Epithelial cell of proximal tubule (primary cell): ENCODE results near the gene SETD1B. TPM values are rescaled to one million over a fixed set of nuclear protein-coding genes. Genes with fewer than 3 reads are reported as not detected.

Source experiments
- DNase-seq: peaks from one replicate; pipeline ENCODE4 v3.0.0-alpha.2; 2011; ENCODE audit warnings: low read depth
- H3K4me3 ChIP-seq: 2 replicates; pipeline ENCODE4 v1.5.1; 2011; ENCODE audit warnings: low read depth, mild to moderate bottlenecking, low read length
- CTCF ChIP-seq: conservative IDR thresholded peaks from 2 replicates; pipeline ENCODE4 v1.5.1; 2012; ENCODE audit warnings: low read depth, mild to moderate bottlenecking, low read length
- total RNA-seq: library from RNA; depleted of rRNA; stranded (reverse); fragments of >200 nt; gene quantifications from 2 replicates; pipeline ENCODE4 v1.2.3, GENCODE V29; 2015

SETD1B gene
- total RNA-seq, 1 donor from 2014 or later: 5.2 TPM

GRCh38 chr12:121766290-121767039, 37.3 kb upstream of the SETD1B start:
- no peak for TF ChIP-seq CTCF
- H3K4me3 ChIP-seq: no peak overlapping the region
- DNase-seq: no peak

GRCh38 chr12:121767525-121768016, 36.2 kb upstream of the SETD1B start:
- no peak for DNase-seq
- no peak for TF ChIP-seq CTCF
- no peak overlapping the region for H3K4me3 ChIP-seq

- DNase-seq: no peak
- H3K4me3 ChIP-seq: no peak overlapping the region
- TF ChIP-seq CTCF: no peak
These were observed 34.4 kb upstream of the SETD1B start for GRCh38 chr12:121769297-121769830.

GRCh38 chr12:121769831-121770301, 33.9 kb upstream of the SETD1B start:
- H3K4me3 ChIP-seq: no peak overlapping the region
- no peak for TF ChIP-seq CTCF
- no peak for DNase-seq

- DNase-seq: no peak
- TF ChIP-seq CTCF: no peak
- no peak overlapping the region for H3K4me3 ChIP-seq
These were observed 33.4 kb upstream of the SETD1B start for GRCh38 chr12:121770388-121770787.

GRCh38 chr12:121770813-121771625, 32.8 kb upstream of the SETD1B start:
- DNase-seq: no peak
- no peak for TF ChIP-seq CTCF
- no peak overlapping the region for H3K4me3 ChIP-seq
